GM12875 (cell line): ENCODE data around the gene SMARCD3.

Experiments used
- H3K4me3 ChIP-seq: one replicate; pipeline ENCODE4 v1.5.1; 2011; ENCODE audit warnings: low read depth, low read length, control low read depth
- TF ChIP-seq, protein P1 (sequence below): IDR thresholded peaks from 2 replicates; pipeline ENCODE4 v1.5.1; 2011; ENCODE audit warnings: low read depth, mild to moderate bottlenecking, control low read depth, inconsistent platforms, low read length, moderate library complexity, borderline replicate concordance; ENCODE audit not compliant: insufficient read depth

The SMARCD3 gene

DNA sequence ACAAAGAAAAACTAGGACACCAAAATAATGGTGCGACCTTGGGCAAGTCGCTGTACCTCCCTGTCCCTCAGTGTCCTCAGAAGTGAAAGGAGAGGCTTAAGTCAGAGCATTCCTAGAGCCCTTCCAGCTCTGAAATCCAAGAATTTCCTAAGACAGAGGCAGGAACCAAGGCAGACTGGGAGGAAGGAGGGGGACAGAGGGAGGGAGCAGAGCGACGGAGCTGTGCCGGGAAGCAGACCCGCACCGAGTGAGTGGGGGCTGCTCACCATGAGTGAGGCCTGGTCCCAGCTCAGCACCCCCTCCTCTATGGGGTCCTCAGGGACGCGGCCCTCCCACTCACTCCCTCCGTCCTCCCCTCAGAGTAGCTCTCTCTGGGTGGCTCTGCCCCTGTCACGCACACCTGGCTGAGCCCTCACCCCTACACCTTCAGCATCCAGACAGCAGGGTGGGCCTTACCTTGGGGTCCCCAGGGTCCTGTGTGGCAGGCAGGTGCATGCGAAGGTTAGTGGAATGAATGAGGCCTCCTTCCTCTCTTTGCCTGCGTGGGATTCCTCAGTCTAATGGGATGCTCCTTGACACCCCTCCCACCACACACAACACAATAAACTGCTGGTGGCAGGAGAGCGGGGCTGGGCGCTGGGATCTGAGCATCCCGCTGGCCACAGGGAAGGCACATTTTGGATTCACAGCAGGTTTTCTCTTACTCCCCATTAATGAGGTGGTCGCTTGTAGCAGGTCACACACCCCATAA is 4.6 kb upstream of the SMARCD3 start:
- TF ChIP-seq, protein P1, sequence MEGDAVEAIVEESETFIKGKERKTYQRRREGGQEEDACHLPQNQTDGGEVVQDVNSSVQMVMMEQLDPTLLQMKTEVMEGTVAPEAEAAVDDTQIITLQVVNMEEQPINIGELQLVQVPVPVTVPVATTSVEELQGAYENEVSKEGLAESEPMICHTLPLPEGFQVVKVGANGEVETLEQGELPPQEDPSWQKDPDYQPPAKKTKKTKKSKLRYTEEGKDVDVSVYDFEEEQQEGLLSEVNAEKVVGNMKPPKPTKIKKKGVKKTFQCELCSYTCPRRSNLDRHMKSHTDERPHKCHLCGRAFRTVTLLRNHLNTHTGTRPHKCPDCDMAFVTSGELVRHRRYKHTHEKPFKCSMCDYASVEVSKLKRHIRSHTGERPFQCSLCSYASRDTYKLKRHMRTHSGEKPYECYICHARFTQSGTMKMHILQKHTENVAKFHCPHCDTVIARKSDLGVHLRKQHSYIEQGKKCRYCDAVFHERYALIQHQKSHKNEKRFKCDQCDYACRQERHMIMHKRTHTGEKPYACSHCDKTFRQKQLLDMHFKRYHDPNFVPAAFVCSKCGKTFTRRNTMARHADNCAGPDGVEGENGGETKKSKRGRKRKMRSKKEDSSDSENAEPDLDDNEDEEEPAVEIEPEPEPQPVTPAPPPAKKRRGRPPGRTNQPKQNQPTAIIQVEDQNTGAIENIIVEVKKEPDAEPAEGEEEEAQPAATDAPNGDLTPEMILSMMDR = no peak
- no peak overlapping the region for H3K4me3 ChIP-seq

DNA sequence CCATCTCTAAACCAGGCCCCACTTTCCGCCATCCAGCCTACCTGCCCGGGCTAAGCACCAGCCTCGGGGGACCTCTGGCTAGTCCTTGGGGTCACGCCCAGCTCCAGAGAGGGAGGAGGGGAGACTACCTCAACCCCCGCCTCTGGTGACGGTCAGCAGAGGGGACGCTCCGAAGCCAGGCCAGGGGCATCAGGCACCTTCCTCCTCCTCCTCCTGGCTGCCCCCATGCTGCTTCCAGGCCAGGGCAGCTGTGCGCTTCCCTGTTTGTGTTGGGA is 4.0 kb upstream of the SMARCD3 start:
- no peak overlapping the region for H3K4me3 ChIP-seq
- TF ChIP-seq, protein P1 = no peak

DNA sequence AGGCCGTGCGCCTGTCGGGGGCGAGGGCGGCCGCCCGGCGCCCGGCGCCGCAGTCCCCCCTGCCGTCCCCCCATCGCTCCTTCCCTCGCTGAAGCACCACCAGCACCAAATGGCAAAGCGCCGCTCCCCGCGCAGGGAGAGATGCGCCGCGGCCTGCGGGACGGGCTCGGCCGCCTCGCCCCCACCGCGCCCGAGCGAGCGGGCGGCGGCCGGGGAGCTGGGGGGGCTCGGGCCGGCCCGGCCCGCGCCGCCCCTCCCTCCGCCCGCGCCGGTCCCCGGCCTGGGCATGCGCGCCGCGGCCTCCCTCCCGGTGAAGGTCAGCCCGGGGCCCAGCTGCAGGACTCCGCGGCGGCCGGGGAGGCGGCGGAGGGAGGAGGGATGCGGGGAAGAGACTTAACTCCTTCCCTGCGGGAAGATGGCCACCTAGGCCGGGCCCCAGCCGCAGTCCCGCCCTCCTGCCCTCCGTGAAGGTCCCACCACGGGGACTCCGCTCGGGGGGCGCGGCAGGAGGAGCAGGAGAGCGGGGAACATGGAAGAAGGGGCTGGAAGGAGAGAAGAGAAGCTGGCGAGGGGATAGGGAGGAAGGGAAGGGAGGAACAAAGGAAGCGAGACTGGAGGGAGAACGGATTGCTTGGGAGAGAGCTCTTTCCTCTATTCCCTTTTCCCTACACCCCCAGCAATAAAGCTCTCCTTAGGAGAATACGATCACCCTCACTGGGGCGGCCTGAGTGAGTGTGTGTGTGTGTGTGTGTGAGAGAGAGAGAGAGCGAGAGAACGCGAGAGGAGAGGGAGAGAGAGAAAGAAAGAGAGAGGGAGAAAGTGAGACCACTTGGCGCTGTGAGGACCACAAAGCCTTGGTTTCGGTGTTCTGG is 3.4 kb upstream of the SMARCD3 start:
- TF ChIP-seq, protein P1 = no peak
- H3K4me3 ChIP-seq = no peak overlapping the region

DNA sequence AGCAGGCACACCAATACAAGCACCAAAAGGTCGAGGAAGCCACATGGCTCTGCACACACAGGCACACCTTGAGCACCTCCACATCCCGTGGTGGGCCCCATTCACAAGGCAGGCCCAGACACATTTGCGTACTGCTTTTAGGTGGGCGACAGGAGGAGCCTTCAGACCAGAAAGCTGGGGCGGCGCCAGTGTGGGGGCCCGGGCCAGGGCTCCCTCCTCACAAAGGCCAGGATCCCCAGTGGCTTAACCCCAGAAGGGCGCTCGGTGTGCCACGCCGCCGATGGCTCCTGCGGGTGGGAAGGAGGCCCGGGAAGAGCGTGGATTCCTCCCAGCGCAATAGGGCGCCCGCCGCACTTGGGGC is 2.8 kb upstream of the SMARCD3 start:
- no peak overlapping the region for H3K4me3 ChIP-seq

DNA sequence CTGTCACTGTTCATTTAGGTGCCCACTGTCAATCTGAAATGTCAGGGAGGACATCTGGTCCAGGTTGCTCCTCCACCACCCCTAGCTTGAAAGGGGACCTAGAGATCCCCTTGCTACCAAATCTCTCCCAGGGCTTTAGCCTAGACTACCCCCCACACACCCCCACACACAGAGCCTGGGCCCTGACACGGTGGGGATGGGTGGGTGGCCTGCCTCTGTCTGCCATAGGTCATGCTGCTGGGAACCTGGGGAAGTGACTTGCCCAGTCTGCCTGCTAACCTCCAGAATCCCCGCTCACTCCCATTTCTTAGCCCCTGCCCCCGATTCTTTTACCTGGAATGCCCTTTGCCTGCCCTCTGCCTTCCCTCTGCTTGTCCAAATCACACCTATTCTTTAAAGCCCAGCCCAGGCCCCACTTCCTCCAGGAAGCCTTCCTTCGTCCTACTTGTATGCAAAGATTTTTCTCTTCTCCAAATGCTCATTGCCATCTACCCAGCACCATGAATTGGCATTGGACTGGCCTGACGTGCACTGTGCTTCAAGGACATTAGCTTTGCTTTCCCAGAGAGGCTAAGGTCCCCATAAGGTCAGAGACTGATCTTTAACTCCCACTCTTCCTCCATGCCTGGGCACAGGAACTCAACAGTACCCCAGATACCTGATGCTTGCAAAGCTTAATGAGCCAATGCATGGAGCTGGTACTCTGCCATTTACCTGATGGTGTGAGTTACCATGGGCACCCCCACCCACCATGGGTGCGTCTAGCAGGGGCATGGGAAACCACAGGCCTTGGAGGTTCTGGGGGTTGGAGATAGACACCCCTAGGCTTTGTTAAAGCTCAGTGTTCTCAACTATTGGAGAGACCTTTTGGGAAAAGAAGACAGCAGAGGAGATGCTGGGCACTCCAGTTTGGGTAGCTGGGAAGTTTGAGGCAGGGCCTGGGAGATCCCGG is 2.0 kb upstream of the SMARCD3 start:
- TF ChIP-seq, protein P1 = no peak
- H3K4me3 ChIP-seq = no peak overlapping the region

More for the DNA sequence above, 2.8 kb upstream of the SMARCD3 start:
- TF ChIP-seq, protein P1 = no peak

DNA sequence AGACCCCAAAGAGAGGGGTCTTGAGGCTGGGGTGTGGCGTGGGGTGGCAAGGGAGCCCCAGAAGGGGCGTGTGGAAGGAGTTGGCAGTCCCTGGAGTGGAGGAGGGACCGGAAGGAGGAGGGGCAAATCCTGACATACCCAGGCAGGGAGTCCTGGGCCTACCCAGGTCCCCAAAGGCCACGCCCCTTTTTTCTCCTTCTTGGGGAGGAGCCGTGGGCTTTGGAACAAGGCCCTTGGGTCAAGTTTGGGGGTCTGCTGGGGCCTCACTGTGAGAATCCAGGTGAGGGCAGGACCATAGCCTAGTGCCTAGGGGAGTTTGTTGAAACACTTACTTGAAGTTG is 1.2 kb upstream of the SMARCD3 start:
- H3K4me3 ChIP-seq = no peak overlapping the region
- TF ChIP-seq, protein P1 = no peak
